SK-N-SH (cell line): Measurements from ENCODE around the gene ANKRD11. TPM values are rescaled to one million over a fixed set of nuclear protein-coding genes. Genes with fewer than 3 reads are reported as not detected.

Experiments
- CTCF ChIA-PET: fragments of 300-600, 350-600 bp; formaldehyde crosslinking; extraction: SDS; loops from one replicate; lab custom pipeline; 2021; lab: Yijun Ruan, JAX
- POLR2A ChIA-PET: fragments of 350-600 bp; sonication (Branson Sonifier 250); formaldehyde crosslinking; extraction: SDS; loops from one replicate; lab custom pipeline; 2020; ENCODE audit warnings: antibody characterized with exemption, inconsistent platforms; lab: Yijun Ruan, JAX
- DNase-seq: peaks from one replicate; pipeline ENCODE4 v3.0.0; 2012
- H2AFZ ChIP-seq: fragments of 200-600 bp; sonication (generic); 2 replicates; pipeline ENCODE4 v1.8.1; 2016; ENCODE audit warnings: antibody characterized with exemption, mild to moderate bottlenecking, low read depth
- H3F3A ChIP-seq: fragments of 200-600 bp; sonication (generic); replicated peaks from 2 replicates; pipeline ENCODE3; 2016; ENCODE audit warnings: antibody characterized with exemption, mild to moderate bottlenecking; ENCODE audit not compliant: insufficient read depth
- H3K27ac ChIP-seq, 2 experiments: fragments of 200-500 bp in 1 of 2; fragments of 200-600 bp in 1 of 2; sonication (Bioruptor generic) in 1 of 2; sonication (generic), shearing (Covaris generic) in 1 of 2; 2 replicates each; pipeline versions ENCODE4 v1.5.1 to v1.6.1; 2014 to 2016; ENCODE audit warnings: low read depth in 2 of 2, inconsistent platforms in 1 of 2, low read length in 1 of 2, mild to moderate bottlenecking in 1 of 2, mixed read lengths in 1 of 2
- H3K27me3 ChIP-seq: fragments of 200-600 bp; sonication (generic), shearing (Covaris generic); 2 replicates; pipeline ENCODE4 v1.6.1; 2016; ENCODE audit warnings: mixed run types; ENCODE audit not compliant: insufficient read depth
- H3K36me3 ChIP-seq, 2 experiments: fragments of 200-500 bp in 1 of 2; fragments of 200-600 bp in 1 of 2; sonication (Bioruptor generic) in 1 of 2; sonication (generic) in 1 of 2; replicated peaks in 1 of 2; 2 replicates each; pipeline versions ENCODE3 to v1.5.1; 2014 to 2016; ENCODE audit warnings: low read length in 1 of 2, mild to moderate bottlenecking in 1 of 2; ENCODE audit not compliant: insufficient read depth in 2 of 2, control insufficient read depth in 1 of 2
- H3K4me1 ChIP-seq, 2 experiments: fragments of 200-500 bp in 1 of 2; fragments of 200-600 bp in 1 of 2; sonication (Bioruptor generic) in 1 of 2; sonication (generic), shearing (Covaris generic) in 1 of 2; 2 replicates each; pipeline versions ENCODE4 v1.5.1 to v1.6.1; 2014 to 2016; ENCODE audit warnings: low read depth in 1 of 2, low read length in 1 of 2, mixed run types in 1 of 2; ENCODE audit not compliant: insufficient read depth in 2 of 2, control insufficient read depth in 1 of 2
- H3K4me2 ChIP-seq: fragments of 200-600 bp; sonication (generic), shearing (Covaris generic); 2 replicates; pipeline ENCODE4 v1.6.1; 2017; ENCODE audit warnings: mixed run types
- H3K4me3 ChIP-seq, 2 experiments: fragments of 200-500 bp in 1 of 2; fragments of 200-600 bp in 1 of 2; sonication (Bioruptor generic) in 1 of 2; sonication (generic), shearing (Covaris generic) in 1 of 2; 2 replicates each; pipeline versions ENCODE4 v1.5.1 to v1.8.1; 2014 to 2016; ENCODE audit warnings: low read depth in 2 of 2, inconsistent platforms in 1 of 2, low read length in 1 of 2, mild to moderate bottlenecking in 1 of 2, mixed read lengths in 1 of 2, moderate library complexity in 1 of 2
- H3K79me2 ChIP-seq: fragments of 200-600 bp; sonication (generic); 2 replicates; pipeline ENCODE4 v1.8.1; 2017; ENCODE audit warnings: mild to moderate bottlenecking; ENCODE audit not compliant: insufficient read depth
- H3K9ac ChIP-seq: fragments of 200-600 bp; sonication (generic); 2 replicates; pipeline ENCODE4 v1.6.1; 2017; ENCODE audit warnings: mixed run types
- H3K9me2 ChIP-seq: fragments of 200-600 bp; sonication (generic); 2 replicates; pipeline ENCODE4 v1.6.1; 2017; ENCODE audit warnings: mixed run types
- H3K9me3 ChIP-seq: fragments of 200-600 bp; sonication (generic); 2 replicates; pipeline ENCODE4 v1.6.1; 2017; ENCODE audit warnings: mixed run types, mild to moderate bottlenecking, moderate library complexity
- H4K20me1 ChIP-seq: fragments of 200-600 bp; sonication (generic); 2 replicates; pipeline ENCODE4 v1.6.1; 2017; ENCODE audit warnings: mild to moderate bottlenecking, mixed run types; ENCODE audit not compliant: insufficient read depth
- CHD2 ChIP-seq: fragments of 150-350 bp; IDR thresholded peaks from 2 replicates; pipeline ENCODE4 v1.6.1; 2018; ENCODE audit warnings: low read length; ENCODE audit not compliant: partially characterized antibody
- ELF1 ChIP-seq: IDR thresholded peaks from 2 replicates; pipeline ENCODE4 v1.4.0; 2012
- EP300 ChIP-seq, 2 experiments: IDR thresholded peaks; 2 replicates each; pipeline versions ENCODE4 v1.4.0 to v1.6.1; 2012; ENCODE audit warnings: borderline replicate concordance in 1 of 2, low read depth in 1 of 2, low read length in 1 of 2
- EZH2phosphoT487 ChIP-seq: fragments of 200-600 bp; sonication (generic); IDR thresholded peaks from 2 replicates; pipeline ENCODE4 v1.6.1; 2017; ENCODE audit warnings: low read depth, mixed run types, mild to moderate bottlenecking, antibody characterized with exemption, moderate library complexity, borderline replicate concordance
- FOSL2 ChIP-seq: IDR thresholded peaks from 2 replicates; pipeline ENCODE4 v1.4.0; 2012; ENCODE audit warnings: low read depth, mild to moderate bottlenecking, moderate library complexity, borderline replicate concordance
- FOXJ3 ChIP-seq: sonication (generic); formaldehyde crosslinking; IDR thresholded peaks from 2 replicates; pipeline ENCODE4 v1.5.1; 2020; ENCODE audit warnings: mild to moderate bottlenecking, missing genetic modification reagents
- JUND ChIP-seq: IDR thresholded peaks from 2 replicates; pipeline ENCODE4 v1.4.0; 2012
- MEF2A ChIP-seq: IDR thresholded peaks from 2 replicates; pipeline ENCODE4 v1.4.0; 2012; ENCODE audit warnings: low read depth, borderline replicate concordance
- MXI1 ChIP-seq: IDR thresholded peaks from 2 replicates; pipeline ENCODE4 v1.6.1; 2012; ENCODE audit warnings: mild to moderate bottlenecking, low read depth, low read length, improper control_type of control experiment
- POLR2AphosphoS5 ChIP-seq: IDR thresholded peaks from 2 replicates; pipeline ENCODE4 v1.6.1; 2012; ENCODE audit warnings: low read depth, low read length
- SIN3A ChIP-seq: IDR thresholded peaks from 2 replicates; pipeline ENCODE4 v1.6.1; 2012; ENCODE audit warnings: low read depth, mild to moderate bottlenecking, low read length, moderate library complexity, borderline replicate concordance
- TEAD4 ChIP-seq: IDR thresholded peaks from 2 replicates; pipeline ENCODE4 v1.4.0; 2012; ENCODE audit warnings: mild to moderate bottlenecking, borderline replicate concordance; ENCODE audit not compliant: insufficient read depth
- WGBS: methylation state at CpG from one replicate; pipeline ENCODE4 v1.1.6; 2017; ENCODE audit warnings: low lambda C conversion rate; 5-methylcytosine and 5-hydroxymethylcytosine counted together
- polyA plus RNA-seq, 3 experiments: library from polyadenylated mRNA; depleted of rRNA; stranded (reverse); fragments of >200 nt; gene quantifications; 2 replicates each; pipeline ENCODE4 v1.2.3, GENCODE V29; 2012
- TF ChIP-seq, protein P1 (sequence below): IDR thresholded peaks from 2 replicates; pipeline ENCODE4 v1.6.1; 2012; ENCODE audit warnings: mild to moderate bottlenecking, low read depth, low read length, moderate library complexity
- TF ChIP-seq, protein P2 (sequence below): fragments of 150-350 bp; IDR thresholded peaks from 2 replicates; pipeline ENCODE4 v1.6.1; 2017; ENCODE audit warnings: antibody characterized with exemption, low read length, low read depth, borderline replicate concordance
- TF ChIP-seq, protein P3 (sequence below): IDR thresholded peaks from 2 replicates; pipeline ENCODE4 v1.4.0; 2012; ENCODE audit warnings: low read depth, borderline replicate concordance
- TF ChIP-seq, protein P4 (sequence below): IDR thresholded peaks from 2 replicates; pipeline ENCODE4 v1.4.0; 2012; ENCODE audit warnings: low read depth
- TF ChIP-seq, protein P5 (sequence below): fragments of 150-350 bp; IDR thresholded peaks from 2 replicates; pipeline ENCODE4 v1.6.1; 2016; ENCODE audit warnings: mild to moderate bottlenecking, low read depth, low read length

ANKRD11 gene
- polyA plus RNA-seq, 1 of the 3 experiments (the other 2 are of a cell fraction): 50.2 TPM

DNA sequence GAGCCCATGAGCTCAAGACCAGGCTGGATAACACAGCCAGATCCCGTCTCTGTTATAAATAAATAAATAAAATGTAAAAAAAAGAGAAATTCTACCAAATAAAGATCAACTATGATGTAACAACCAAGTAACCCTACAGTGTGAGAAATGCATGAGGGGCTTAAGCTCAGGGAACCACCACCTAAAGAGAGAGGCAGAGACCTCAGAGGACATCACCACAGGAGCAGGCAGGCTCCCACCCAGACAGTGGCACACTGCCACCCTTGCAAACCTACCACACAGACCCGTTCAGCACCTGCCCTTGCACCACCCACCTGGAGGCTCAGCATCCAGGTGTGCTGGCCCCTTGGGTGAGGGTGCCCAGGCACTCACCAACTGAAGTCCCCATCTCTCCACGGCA, 45.6 kb downstream of the ANKRD11 start:
- Histone ChIP-seq H3K4me3 (no peak overlapping the region), H3K27ac (no peak overlapping the region), H3K9me3 (no peaks in the 10 kb centered on the region), H3K4me1 (peaks cover 34 to 35% of the 10 kb centered on the region in 2 experiments; a peak in 3 of 4 replicates), H3F3A (peaks cover 9% of the 10 kb centered on the region), H3K4me2 (no peak overlapping the region), H3K27me3 (no peaks in the 10 kb centered on the region), H3K36me3 (no peaks in the 10 kb centered on the region), H4K20me1 (peaks cover 100% of the 10 kb centered on the region), H3K9me2 (no peaks in the 10 kb centered on the region), H2AFZ (no peak overlapping the region), H3K9ac (no peak overlapping the region), H3K79me2 (peaks cover 100% of the 10 kb centered on the region)
- 98% methylated on average over 2 of the region's 3 CpGs for WGBS
- ChIA-PET POLR2A (no interaction called here), CTCF (interaction anchor here (0.6 kb wide), 1 partner anchor 1794 kb away, joined by 3 read pairs; no protein-coding TSS in a partner anchor)
- no peak for DNase-seq
- no peak for TF ChIP-seq MEF2A
- TF ChIP-seq, protein P1, sequence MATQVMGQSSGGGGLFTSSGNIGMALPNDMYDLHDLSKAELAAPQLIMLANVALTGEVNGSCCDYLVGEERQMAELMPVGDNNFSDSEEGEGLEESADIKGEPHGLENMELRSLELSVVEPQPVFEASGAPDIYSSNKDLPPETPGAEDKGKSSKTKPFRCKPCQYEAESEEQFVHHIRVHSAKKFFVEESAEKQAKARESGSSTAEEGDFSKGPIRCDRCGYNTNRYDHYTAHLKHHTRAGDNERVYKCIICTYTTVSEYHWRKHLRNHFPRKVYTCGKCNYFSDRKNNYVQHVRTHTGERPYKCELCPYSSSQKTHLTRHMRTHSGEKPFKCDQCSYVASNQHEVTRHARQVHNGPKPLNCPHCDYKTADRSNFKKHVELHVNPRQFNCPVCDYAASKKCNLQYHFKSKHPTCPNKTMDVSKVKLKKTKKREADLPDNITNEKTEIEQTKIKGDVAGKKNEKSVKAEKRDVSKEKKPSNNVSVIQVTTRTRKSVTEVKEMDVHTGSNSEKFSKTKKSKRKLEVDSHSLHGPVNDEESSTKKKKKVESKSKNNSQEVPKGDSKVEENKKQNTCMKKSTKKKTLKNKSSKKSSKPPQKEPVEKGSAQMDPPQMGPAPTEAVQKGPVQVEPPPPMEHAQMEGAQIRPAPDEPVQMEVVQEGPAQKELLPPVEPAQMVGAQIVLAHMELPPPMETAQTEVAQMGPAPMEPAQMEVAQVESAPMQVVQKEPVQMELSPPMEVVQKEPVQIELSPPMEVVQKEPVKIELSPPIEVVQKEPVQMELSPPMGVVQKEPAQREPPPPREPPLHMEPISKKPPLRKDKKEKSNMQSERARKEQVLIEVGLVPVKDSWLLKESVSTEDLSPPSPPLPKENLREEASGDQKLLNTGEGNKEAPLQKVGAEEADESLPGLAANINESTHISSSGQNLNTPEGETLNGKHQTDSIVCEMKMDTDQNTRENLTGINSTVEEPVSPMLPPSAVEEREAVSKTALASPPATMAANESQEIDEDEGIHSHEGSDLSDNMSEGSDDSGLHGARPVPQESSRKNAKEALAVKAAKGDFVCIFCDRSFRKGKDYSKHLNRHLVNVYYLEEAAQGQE: no peak
- no peak for TF ChIP-seq SIN3A
- TF ChIP-seq, protein P2, sequence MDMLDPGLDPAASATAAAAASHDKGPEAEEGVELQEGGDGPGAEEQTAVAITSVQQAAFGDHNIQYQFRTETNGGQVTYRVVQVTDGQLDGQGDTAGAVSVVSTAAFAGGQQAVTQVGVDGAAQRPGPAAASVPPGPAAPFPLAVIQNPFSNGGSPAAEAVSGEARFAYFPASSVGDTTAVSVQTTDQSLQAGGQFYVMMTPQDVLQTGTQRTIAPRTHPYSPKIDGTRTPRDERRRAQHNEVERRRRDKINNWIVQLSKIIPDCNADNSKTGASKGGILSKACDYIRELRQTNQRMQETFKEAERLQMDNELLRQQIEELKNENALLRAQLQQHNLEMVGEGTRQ: no peak
- TF ChIP-seq, protein P3, sequence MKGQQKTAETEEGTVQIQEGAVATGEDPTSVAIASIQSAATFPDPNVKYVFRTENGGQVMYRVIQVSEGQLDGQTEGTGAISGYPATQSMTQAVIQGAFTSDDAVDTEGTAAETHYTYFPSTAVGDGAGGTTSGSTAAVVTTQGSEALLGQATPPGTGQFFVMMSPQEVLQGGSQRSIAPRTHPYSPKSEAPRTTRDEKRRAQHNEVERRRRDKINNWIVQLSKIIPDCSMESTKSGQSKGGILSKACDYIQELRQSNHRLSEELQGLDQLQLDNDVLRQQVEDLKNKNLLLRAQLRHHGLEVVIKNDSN: no peak
- TF ChIP-seq TEAD4: no peak
- TF ChIP-seq CHD2: no peak
- no peak for TF ChIP-seq MXI1
- TF ChIP-seq, protein P4, sequence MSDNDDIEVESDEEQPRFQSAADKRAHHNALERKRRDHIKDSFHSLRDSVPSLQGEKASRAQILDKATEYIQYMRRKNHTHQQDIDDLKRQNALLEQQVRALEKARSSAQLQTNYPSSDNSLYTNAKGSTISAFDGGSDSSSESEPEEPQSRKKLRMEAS: no peak
- TF ChIP-seq EZH2phosphoT487: no peak
- TF ChIP-seq, protein P5, sequence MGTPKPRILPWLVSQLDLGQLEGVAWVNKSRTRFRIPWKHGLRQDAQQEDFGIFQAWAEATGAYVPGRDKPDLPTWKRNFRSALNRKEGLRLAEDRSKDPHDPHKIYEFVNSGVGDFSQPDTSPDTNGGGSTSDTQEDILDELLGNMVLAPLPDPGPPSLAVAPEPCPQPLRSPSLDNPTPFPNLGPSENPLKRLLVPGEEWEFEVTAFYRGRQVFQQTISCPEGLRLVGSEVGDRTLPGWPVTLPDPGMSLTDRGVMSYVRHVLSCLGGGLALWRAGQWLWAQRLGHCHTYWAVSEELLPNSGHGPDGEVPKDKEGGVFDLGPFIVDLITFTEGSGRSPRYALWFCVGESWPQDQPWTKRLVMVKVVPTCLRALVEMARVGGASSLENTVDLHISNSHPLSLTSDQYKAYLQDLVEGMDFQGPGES: no peak
- TF ChIP-seq ELF1: no peak
- TF ChIP-seq FOSL2: no peak
- no peak for TF ChIP-seq JUND
- no peak for TF ChIP-seq EP300 (IDR thresholded peaks at IDR 0.05; ENCODE audit: borderline replicate concordance in 1 of 2, low read depth in 1 of 2, low read length in 1 of 2)
- no peak for TF ChIP-seq POLR2AphosphoS5
- no peak for TF ChIP-seq FOXJ3 (CRISPR knock-in tag)
